ENCODE results near the gene D2HGDH.
"Not testable (repeated sequence)": the region's sequence is repeated elsewhere in the genome, so short reads cannot be mapped to it uniquely, and the experiment has no call there.

D2HGDH gene

DNA sequence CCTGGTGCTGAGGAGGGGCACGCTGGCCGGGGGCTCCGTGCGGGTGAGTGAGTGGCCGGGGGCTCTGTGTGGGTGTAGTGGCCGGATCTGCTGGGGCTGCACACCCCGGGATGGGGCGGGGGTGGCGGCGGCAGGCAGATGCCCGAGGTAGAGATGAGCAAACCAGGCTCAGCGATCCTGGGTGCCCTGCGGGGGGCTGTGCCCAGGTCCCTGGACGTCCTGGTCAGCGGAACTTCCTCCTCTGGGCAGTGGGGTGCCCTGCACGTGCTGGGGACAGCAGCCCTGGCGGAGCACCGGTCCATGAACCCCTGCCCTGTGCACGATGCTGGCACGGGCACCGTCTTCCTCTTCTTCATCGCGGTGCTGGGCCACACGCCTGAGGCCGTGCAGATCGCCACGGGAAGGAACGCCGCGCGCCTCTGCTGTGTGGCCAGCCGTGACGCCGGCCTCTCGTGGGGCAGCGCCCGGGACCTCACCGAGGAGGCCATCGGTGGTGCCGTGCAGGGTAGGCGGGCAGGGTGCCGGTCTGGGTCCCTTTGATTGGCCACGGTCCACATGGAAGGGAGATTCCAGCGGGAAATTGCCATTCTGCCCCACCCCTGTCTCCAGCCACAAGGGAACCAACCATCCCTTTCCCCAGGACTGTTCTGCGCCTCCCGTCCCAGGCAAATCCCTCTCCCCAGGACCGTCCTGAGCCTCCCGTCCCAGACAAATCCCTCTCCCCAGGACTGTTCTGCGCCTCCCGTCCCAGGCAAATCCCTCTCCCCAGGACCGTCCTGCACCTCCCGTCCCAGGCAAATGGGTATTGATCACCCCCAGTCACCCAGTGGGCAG lies 80.4 kb downstream of the D2HGDH start:
- H3K4me1 Mint-ChIP-seq, result peaks cover 19% of the 10 kb centered on the region

DNA sequence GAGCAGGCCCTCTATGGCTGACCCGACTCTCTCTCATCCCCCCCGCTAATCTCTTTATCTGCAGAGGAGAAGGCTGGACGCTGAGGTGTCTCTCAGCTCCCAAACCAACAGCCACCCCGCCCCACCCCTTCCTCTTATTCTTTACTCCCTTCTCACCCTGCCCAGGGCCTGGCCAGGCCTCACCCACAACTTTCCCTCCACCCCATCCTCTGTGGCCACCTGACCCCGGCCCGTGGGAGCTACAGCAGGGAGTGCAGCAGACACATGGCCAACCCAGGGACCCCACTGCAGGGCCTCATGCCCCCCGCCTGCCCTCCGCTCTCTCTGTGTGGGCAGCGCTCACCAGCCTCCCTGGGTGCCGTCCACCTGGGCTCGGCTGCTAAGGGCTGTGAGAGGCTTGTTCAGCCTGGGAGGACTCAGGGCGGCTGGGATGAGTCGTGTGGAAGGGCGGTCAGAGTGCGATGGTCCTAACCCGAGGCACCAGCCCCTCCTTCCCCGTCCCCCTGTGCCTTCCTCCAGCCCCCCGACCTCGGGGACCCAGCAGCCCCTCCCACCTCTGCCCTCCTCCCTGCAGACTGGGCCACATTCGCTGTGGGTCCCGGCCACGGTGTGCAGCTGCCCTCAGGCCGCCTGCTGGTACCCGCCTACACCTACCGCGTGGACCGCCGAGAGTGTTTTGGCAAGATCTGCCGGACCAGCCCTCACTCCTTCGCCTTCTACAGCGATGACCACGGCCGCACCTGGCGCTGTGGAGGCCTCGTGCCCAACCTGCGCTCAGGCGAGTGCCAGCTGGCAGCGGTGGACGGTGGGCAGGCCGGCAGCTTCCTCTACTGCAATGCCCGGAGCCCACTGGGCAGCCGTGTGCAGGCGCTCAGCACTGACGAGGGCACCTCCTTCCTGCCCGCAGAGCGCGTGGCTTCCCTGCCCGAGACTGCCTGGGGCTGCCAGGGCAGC lies 81.3 kb downstream of the D2HGDH start:
- Mint-ChIP-seq H3K9me3 (no peaks in the 10 kb centered on the region), H3K4me1 (peaks cover 17% of the 10 kb centered on the region), H3K36me3 (ENCODE audit: low read depth) (no peaks in the 10 kb centered on the region), H3K4me3 (peak overlapping the region; percentile 15), H3K27ac (no peak overlapping the region), H3K27me3 (ENCODE audit: low read depth, poor library complexity) (no peaks in the 10 kb centered on the region)
- no peak for DNase-seq
- TF ChIP-seq, protein P1, sequence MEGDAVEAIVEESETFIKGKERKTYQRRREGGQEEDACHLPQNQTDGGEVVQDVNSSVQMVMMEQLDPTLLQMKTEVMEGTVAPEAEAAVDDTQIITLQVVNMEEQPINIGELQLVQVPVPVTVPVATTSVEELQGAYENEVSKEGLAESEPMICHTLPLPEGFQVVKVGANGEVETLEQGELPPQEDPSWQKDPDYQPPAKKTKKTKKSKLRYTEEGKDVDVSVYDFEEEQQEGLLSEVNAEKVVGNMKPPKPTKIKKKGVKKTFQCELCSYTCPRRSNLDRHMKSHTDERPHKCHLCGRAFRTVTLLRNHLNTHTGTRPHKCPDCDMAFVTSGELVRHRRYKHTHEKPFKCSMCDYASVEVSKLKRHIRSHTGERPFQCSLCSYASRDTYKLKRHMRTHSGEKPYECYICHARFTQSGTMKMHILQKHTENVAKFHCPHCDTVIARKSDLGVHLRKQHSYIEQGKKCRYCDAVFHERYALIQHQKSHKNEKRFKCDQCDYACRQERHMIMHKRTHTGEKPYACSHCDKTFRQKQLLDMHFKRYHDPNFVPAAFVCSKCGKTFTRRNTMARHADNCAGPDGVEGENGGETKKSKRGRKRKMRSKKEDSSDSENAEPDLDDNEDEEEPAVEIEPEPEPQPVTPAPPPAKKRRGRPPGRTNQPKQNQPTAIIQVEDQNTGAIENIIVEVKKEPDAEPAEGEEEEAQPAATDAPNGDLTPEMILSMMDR (IDR thresholded peaks at IDR 0.05), result no peak

More for the DNA sequence above, 80.4 kb downstream of the D2HGDH start:
- no peak for DNase-seq
- no peaks in the 10 kb centered on the region for H3K27me3 Mint-ChIP-seq (ENCODE audit: low read depth, poor library complexity)
- H3K27ac Mint-ChIP-seq, result no peak overlapping the region
- TF ChIP-seq, protein P1 (IDR thresholded peaks at IDR 0.05), result no peak
- no peaks in the 10 kb centered on the region for H3K9me3 Mint-ChIP-seq
- no peaks in the 10 kb centered on the region for H3K36me3 Mint-ChIP-seq (ENCODE audit: low read depth)
- H3K4me3 Mint-ChIP-seq, result peak overlapping the region; percentile 15

DNA sequence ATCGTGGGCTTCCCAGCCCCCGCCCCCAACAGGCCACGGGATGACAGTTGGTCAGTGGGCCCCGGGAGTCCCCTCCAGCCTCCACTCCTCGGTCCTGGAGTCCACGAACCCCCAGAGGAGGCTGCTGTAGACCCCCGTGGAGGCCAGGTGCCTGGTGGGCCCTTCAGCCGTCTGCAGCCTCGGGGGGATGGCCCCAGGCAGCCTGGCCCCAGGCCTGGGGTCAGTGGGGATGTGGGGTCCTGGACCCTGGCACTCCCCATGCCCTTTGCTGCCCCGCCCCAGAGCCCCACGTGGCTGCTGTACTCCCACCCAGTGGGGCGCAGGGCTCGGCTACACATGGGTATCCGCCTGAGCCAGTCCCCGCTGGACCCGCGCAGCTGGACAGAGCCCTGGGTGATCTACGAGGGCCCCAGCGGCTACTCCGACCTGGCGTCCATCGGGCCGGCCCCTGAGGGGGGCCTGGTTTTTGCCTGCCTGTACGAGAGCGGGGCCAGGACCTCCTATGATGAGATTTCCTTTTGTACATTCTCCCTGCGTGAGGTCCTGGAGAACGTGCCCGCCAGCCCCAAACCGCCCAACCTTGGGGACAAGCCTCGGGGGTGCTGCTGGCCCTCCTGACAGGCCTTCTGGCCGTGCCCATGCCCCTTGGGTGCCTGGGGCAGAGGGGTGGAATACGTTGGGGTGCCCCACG lies 82.1 kb downstream of the D2HGDH start:
- Mint-ChIP-seq H3K9me3 (no peaks in the 10 kb centered on the region), H3K4me1 (peaks cover 23% of the 10 kb centered on the region), H3K27me3 (ENCODE audit: low read depth, poor library complexity) (no peaks in the 10 kb centered on the region), H3K27ac (no peak overlapping the region), H3K4me3 (no peak overlapping the region), H3K36me3 (ENCODE audit: low read depth) (no peaks in the 10 kb centered on the region)
- no peak for DNase-seq
- TF ChIP-seq, protein P1 (IDR thresholded peaks at IDR 0.05), result no peak

DNA sequence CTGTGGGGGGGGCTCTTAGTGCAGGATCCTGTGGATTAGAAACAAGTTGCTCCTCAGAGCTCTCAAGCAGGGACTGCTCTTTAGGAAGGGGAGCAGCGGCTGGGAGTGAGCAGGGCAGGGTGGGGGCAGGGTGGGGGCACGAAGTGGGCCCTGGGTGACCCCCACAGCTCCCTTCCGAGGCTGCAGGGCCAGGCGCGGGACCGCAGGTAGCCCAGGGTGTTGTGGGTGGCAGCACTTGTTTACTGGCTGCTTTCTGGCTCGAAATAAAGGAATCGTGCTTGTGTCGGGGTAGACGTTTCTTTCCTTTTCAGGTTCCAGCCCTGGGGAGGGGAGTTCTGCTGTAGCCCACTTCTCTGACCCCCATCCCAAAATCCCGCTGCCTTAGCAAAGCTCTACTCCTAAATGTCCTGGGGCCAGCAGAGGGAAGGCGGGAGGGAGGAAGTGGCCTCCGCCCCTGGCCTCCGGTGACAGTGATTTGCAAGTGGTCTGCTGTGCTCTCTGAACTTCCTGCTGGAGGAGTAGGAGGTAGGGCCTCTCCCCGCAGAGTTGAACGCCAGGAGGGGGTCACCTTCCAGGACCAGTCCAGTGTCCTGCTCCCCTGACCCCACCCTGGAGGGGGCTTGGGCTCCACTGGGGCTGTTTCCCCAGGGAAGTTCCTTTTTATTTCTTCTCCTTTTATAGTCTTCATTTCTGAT lies 82.8 kb downstream of the D2HGDH start:
- H3K4me3 Mint-ChIP-seq, result no peak overlapping the region
- peak overlapping the region; percentile 51 for H3K27ac Mint-ChIP-seq
- no peaks in the 10 kb centered on the region for H3K27me3 Mint-ChIP-seq (ENCODE audit: low read depth, poor library complexity)
- DNase-seq, result no peak
- TF ChIP-seq, protein P1 (IDR thresholded peaks at IDR 0.05), result no peak
- H3K9me3 Mint-ChIP-seq, result no peaks in the 10 kb centered on the region
- H3K36me3 Mint-ChIP-seq (ENCODE audit: low read depth), result no peaks in the 10 kb centered on the region
- peaks cover 26% of the 10 kb centered on the region for H3K4me1 Mint-ChIP-seq

DNA sequence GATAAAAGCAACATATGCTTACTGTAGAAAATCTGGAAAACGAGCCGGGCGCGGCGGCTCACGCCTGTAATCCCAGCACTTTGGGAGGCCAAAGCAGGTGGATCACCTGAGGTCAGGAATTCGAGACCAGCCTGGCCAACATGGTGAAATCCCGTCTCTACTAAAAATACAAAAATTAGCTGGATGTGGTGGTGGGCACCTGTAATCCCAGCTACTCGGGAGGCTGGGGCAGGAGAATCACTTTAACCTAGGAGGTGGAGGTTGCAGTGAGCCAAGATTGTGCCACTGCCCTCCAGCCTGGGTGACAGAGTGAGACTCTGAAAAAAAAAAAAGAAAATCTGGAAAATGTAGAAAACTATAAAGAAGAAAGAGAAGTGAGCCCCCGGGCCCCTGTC lies 83.4 kb downstream of the D2HGDH start:
- peak overlapping the region; percentile 51 for H3K27ac Mint-ChIP-seq
- not testable (repeated sequence) for H3K36me3 Mint-ChIP-seq (ENCODE audit: low read depth); H3K9me3 Mint-ChIP-seq; DNase-seq; H3K27me3 Mint-ChIP-seq (ENCODE audit: low read depth, poor library complexity); H3K4me3 Mint-ChIP-seq
- H3K4me1 Mint-ChIP-seq, result peaks cover 32% of the 10 kb centered on the region

Data from nephron progenitor cell (in vitro differentiated cells).